Peyer's patch (tissue), 4 donors: Measurements from ENCODE around the gene CSRNP3.

ENCODE experiments used
- POLR2A ChIP-seq, 2 donors: fragments of 450-650 bp; IDR thresholded peaks; one replicate each; pipeline ENCODE4 v1.5.1; 2017; ENCODE audit warnings: antibody characterized with exemption in 2 of 2, mild to moderate bottlenecking in 2 of 2, moderate library complexity in 2 of 2
- TF ChIP-seq, protein P1 (sequence below), 6 experiments: fragments of 450-650 bp in 4 of 6; fragments of 200-600 bp in 2 of 6; sonication (generic) in 1 of 6; IDR thresholded peaks; one replicate each; pipeline ENCODE4 v1.5.1; 2017 to 2019; ENCODE audit warnings: antibody characterized with exemption in 6 of 6, mild to moderate bottlenecking in 3 of 6, moderate library complexity in 1 of 6

DNA sequence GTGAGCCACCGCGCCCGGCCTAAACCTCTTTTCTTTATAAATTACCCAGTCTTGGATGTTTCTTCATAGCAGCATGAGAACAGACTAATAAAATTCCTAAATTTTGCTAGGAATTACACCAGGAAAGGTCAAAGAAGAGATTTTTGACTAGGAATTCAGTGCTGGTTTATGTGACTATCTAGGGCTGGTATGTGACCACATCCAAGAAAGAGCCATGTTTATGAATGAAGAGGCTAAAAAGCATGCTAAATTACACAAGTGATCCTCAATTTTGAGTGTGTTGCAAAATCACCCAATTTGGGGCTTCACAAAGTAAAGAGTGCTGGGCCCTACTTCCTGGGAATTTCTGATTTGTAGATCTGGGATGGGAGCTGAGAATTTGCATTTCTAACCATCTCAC is 123.6 kb downstream of the CSRNP3 start:
- TF ChIP-seq, protein P1, sequence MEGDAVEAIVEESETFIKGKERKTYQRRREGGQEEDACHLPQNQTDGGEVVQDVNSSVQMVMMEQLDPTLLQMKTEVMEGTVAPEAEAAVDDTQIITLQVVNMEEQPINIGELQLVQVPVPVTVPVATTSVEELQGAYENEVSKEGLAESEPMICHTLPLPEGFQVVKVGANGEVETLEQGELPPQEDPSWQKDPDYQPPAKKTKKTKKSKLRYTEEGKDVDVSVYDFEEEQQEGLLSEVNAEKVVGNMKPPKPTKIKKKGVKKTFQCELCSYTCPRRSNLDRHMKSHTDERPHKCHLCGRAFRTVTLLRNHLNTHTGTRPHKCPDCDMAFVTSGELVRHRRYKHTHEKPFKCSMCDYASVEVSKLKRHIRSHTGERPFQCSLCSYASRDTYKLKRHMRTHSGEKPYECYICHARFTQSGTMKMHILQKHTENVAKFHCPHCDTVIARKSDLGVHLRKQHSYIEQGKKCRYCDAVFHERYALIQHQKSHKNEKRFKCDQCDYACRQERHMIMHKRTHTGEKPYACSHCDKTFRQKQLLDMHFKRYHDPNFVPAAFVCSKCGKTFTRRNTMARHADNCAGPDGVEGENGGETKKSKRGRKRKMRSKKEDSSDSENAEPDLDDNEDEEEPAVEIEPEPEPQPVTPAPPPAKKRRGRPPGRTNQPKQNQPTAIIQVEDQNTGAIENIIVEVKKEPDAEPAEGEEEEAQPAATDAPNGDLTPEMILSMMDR (IDR thresholded peaks at IDR 0.05), result no peak
- no peak for TF ChIP-seq POLR2A (IDR thresholded peaks at IDR 0.05)
